ENCODE measurements around the gene ABCA10.

DNA sequence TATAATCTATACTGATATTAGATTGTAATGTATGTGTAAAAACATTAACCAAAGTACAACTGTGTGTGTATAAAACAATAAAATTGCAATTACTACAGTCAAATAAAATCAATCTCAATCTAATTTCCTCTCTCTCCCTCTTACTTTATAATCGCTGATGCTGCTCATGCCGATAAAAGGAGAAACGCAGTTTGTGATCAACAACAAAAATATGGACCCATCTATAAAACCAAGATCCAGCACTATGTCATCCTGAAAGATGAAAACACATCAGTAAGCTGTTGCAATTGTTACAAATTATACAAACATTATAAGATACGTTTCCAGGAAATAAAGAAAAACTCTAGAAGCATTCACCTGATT lies 53.4 kb downstream of the ABCA10 start:
- TF ChIP-seq RAD21 (IDR thresholded peaks at IDR 0.05) = no peak
- TF ChIP-seq, protein P1, sequence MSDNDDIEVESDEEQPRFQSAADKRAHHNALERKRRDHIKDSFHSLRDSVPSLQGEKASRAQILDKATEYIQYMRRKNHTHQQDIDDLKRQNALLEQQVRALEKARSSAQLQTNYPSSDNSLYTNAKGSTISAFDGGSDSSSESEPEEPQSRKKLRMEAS (IDR thresholded peaks at IDR 0.05) = no peak
- TF ChIP-seq, protein P2, sequence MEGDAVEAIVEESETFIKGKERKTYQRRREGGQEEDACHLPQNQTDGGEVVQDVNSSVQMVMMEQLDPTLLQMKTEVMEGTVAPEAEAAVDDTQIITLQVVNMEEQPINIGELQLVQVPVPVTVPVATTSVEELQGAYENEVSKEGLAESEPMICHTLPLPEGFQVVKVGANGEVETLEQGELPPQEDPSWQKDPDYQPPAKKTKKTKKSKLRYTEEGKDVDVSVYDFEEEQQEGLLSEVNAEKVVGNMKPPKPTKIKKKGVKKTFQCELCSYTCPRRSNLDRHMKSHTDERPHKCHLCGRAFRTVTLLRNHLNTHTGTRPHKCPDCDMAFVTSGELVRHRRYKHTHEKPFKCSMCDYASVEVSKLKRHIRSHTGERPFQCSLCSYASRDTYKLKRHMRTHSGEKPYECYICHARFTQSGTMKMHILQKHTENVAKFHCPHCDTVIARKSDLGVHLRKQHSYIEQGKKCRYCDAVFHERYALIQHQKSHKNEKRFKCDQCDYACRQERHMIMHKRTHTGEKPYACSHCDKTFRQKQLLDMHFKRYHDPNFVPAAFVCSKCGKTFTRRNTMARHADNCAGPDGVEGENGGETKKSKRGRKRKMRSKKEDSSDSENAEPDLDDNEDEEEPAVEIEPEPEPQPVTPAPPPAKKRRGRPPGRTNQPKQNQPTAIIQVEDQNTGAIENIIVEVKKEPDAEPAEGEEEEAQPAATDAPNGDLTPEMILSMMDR (IDR thresholded peaks at IDR 0.05; ENCODE audit: low read depth, low read length, missing input control) = no peak
- TF ChIP-seq, protein P3, sequence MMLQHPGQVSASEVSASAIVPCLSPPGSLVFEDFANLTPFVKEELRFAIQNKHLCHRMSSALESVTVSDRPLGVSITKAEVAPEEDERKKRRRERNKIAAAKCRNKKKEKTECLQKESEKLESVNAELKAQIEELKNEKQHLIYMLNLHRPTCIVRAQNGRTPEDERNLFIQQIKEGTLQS (IDR thresholded peaks at IDR 0.05) = no peak
- TF ChIP-seq YY1 (IDR thresholded peaks at IDR 0.05) = no peak
- TF ChIP-seq, protein P4, sequence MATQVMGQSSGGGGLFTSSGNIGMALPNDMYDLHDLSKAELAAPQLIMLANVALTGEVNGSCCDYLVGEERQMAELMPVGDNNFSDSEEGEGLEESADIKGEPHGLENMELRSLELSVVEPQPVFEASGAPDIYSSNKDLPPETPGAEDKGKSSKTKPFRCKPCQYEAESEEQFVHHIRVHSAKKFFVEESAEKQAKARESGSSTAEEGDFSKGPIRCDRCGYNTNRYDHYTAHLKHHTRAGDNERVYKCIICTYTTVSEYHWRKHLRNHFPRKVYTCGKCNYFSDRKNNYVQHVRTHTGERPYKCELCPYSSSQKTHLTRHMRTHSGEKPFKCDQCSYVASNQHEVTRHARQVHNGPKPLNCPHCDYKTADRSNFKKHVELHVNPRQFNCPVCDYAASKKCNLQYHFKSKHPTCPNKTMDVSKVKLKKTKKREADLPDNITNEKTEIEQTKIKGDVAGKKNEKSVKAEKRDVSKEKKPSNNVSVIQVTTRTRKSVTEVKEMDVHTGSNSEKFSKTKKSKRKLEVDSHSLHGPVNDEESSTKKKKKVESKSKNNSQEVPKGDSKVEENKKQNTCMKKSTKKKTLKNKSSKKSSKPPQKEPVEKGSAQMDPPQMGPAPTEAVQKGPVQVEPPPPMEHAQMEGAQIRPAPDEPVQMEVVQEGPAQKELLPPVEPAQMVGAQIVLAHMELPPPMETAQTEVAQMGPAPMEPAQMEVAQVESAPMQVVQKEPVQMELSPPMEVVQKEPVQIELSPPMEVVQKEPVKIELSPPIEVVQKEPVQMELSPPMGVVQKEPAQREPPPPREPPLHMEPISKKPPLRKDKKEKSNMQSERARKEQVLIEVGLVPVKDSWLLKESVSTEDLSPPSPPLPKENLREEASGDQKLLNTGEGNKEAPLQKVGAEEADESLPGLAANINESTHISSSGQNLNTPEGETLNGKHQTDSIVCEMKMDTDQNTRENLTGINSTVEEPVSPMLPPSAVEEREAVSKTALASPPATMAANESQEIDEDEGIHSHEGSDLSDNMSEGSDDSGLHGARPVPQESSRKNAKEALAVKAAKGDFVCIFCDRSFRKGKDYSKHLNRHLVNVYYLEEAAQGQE (IDR thresholded peaks at IDR 0.05) = no peak
- TF ChIP-seq EGR1 (IDR thresholded peaks at IDR 0.05; ENCODE audit: low read depth in 2 of 2) = no peak
- no peak for TF ChIP-seq TAF1 (conservative IDR thresholded peaks at IDR 0.05)

Data from liver (tissue), 3 donors.